Activated T-helper 2 cell treated with anti-CD3 and anti-CD28 coated beads, Interferon-gamma antibody, Interleukin-2, Interleukin-4, amounts not matched to agents 10 μg/mL and 5 μg/mL and 100 μg/mL, durations not matched to agents 14 hours and 24 hours and 36 hours (primary cell): ENCODE data around the gene PLCB1. TPM values are rescaled to one million over a fixed set of nuclear protein-coding genes. Genes with fewer than 3 reads are reported as not detected.
"Not testable (repeated sequence)": the region's sequence is repeated elsewhere in the genome, so short reads cannot be mapped to it uniquely, and the experiment has no call there.

Experiments used
- DNase-seq: peaks from one replicate; pipeline ENCODE4 v3.0.0; 2021; ENCODE audit warnings: low spot score
- H3K27ac Mint-ChIP-seq: one replicate; pipeline ENCODE4 v1.8.0; 2021; ENCODE audit warnings: mixed read lengths
- H3K27me3 Mint-ChIP-seq: one replicate; pipeline ENCODE4 v1.8.0; 2021; ENCODE audit warnings: low read depth, mixed read lengths
- H3K36me3 Mint-ChIP-seq: one replicate; pipeline ENCODE4 v1.8.0; 2021; ENCODE audit warnings: low read depth, mixed read lengths
- H3K4me1 Mint-ChIP-seq: one replicate; pipeline ENCODE4 v1.8.0; 2021; ENCODE audit warnings: low read depth, mixed read lengths
- H3K4me3 Mint-ChIP-seq: one replicate; pipeline ENCODE4 v1.8.0; 2021; ENCODE audit warnings: low read depth, mild to moderate bottlenecking, moderate library complexity, mixed read lengths
- H3K9me3 Mint-ChIP-seq: one replicate; pipeline ENCODE4 v1.8.0; 2021; ENCODE audit warnings: mixed read lengths
- intact Hi-C: fragments of 100-400 bp; cut with micrococcal nuclease; formaldehyde crosslinking; loops from one replicate; pipeline ENCODE4 v1.15.1; 2023
- total RNA-seq: library from RNA; stranded (reverse); gene quantifications from 2 replicates; pipeline ENCODE4 v1.2.3, GENCODE V29; 2022

Gene PLCB1
- total RNA-seq, 1 donor from 2014 or later, result 2.6 TPM

DNA sequence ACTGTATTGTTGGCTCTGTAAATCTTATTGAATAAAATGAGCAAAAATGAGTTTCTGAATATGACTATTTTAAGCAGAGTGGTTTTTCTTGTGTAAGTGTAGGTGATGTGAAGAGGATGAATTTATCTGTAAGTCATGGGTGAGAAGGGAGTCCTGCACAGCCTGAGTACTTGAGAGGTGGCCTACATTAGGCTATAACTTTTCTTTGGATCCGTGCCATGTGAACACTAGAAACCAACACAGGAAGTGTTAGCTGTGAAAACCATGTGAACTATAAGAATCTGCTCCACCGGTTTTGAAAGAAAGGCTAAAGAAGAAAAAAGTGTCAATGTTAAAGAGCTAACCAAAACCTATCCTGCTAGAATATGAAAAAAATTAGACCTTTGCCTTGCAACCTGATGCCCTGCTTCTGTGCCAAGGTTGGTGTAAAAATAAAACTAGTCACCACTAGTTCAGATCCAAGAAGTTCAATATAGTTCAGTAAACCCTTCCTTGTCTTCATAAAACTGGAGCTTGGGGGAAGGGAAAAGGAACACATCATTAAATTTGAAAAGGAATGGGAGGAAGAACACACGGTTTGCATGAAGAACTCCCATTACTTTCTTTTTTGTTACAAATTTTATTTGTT, 21.3 kb downstream of the PLCB1 start:
- Mint-ChIP-seq H3K27ac (no peak overlapping the region), H3K4me1 (peaks cover 24% of the 10 kb centered on the region), H3K9me3 (no peaks in the 10 kb centered on the region), H3K36me3 (no peaks in the 10 kb centered on the region), H3K27me3 (peaks cover 12% of the 10 kb centered on the region), H3K4me3 (no peak overlapping the region)
- intact Hi-C loops, result no loop called here
- no peak for DNase-seq

DNA sequence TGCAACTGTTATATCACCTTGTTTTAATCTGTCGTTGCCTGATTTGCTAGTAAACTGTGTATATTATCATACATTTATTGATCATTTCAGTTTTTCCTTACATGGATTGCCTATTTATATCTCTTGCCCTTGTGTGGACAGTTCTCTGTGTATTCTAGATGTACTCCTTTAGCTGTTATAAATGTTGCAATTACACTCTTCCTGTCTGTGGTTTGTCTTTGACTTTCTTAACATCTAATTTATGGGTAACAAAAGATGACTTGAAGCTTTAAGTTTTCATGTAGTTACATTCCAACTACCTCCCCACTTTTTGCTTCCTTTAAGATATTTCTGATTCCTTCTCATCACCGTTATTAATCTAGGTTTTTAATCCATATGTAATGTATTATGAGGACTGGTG, 22.6 kb downstream of the PLCB1 start:
- no peaks in the 10 kb centered on the region for H3K36me3 Mint-ChIP-seq
- intact Hi-C loops, result loop anchor here (5.0 kb wide), 1 partner anchor 118 kb away; no protein-coding TSS in a partner anchor
- DNase-seq, result no peak
- no peak overlapping the region for H3K27ac Mint-ChIP-seq
- H3K9me3 Mint-ChIP-seq, result no peaks in the 10 kb centered on the region
- H3K27me3 Mint-ChIP-seq, result peaks cover 8% of the 10 kb centered on the region
- H3K4me1 Mint-ChIP-seq, result peaks cover 24% of the 10 kb centered on the region
- H3K4me3 Mint-ChIP-seq, result no peak overlapping the region

DNA sequence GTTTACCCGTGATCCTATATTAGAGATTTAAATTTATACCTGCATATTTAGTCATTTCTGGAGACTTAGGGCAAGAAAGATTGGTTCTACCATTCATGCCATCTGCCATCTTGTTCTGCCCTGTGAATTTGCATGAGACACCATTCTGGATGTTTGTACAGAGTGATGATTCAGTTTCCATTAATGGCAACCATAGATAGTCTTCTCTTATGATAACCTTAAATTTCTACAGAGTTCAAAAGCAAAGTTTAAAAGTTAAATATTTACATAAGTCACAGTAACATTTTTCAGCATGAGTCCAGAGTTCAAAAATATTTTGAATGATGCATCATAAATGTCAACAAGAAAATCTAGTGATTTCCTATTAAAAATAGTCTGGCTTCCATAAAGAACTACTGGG, 23.2 kb downstream of the PLCB1 start:
- peaks cover 24% of the 10 kb centered on the region for H3K4me1 Mint-ChIP-seq
- H3K27ac Mint-ChIP-seq, result no peak overlapping the region

DNA sequence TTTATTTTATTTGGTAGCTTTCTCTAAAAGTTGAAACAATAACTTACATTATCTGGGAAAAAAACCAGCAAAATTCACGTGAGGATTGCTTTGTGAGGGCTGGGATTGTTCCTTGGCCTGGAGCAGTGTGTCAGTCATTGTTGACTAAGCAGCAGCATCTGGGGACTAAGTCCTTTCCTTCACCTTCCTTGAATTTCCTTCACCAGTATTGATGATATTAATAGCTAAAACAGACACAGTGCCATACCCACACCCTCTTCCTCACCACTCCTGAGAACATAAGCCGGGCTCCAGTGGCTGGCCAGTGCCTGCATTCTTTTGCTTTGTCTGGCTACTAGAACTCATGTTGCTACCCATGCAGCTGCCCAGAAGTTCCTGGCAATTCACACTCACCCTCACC, 23.7 kb downstream of the PLCB1 start:
- Mint-ChIP-seq H3K36me3 (peaks cover 4% of the 10 kb centered on the region), H3K4me3 (no peak overlapping the region), H3K9me3 (peaks cover 6% of the 10 kb centered on the region), H3K27ac (no peak overlapping the region), H3K4me1 (peaks cover 24% of the 10 kb centered on the region), H3K27me3 (peaks cover 7% of the 10 kb centered on the region)
- intact Hi-C loops, result loop anchor here (1.0 to 5.0 kb wide), 2 partner anchors 58 to 116 kb away; no protein-coding TSS in a partner anchor
- no peak for DNase-seq

More for the DNA sequence above, 23.2 kb downstream of the PLCB1 start:
- Mint-ChIP-seq H3K36me3 (peaks cover 4% of the 10 kb centered on the region), H3K9me3 (peaks cover 5% of the 10 kb centered on the region), H3K27me3 (peaks cover 7% of the 10 kb centered on the region), H3K4me3 (no peak overlapping the region)
- no peak for DNase-seq
- intact Hi-C loops, result loop anchor here (5.0 kb wide), 1 partner anchor 117 kb away; no protein-coding TSS in a partner anchor

DNA sequence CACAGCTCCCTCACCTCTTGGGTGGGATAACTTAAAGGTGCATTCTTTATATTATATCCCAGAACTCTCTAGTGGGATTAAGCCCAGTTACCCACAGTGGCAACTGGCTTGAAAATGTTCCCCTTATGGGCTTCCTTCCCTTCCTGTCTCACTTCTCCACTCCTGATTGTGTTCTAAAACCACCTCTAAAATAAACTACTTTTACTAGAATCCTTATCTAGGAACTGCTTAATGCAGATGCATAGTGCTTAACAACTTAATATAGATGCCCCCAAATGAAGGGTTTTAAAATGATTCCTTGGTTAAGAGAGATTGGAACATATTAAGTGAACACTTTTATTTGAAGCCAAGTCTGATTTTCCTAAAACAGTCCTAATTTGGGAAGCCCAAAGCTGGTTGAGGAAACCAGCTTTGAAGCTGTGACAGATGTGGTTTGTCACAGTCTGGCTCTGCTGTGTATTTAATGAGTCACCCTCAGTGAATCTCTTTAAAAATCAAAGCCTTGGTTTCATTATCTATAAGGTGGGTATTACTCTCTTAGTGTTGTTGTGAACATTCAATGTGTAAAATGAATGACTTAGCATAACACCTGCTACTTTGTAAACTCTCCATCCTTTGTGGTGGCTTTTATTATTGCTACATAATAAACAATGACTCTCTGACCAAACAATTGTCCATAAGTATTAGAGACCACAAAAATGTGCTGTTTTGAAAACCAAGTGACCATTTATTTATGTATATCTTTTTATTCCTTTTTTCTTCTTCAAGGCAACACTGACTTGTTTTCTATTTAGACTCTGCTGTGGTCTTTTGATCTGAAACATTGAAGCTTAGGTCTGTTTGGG, 24.4 kb downstream of the PLCB1 start:
- H3K9me3 Mint-ChIP-seq, result peaks cover 6% of the 10 kb centered on the region
- no peak overlapping the region for H3K4me3 Mint-ChIP-seq
- peaks cover 4% of the 10 kb centered on the region for H3K36me3 Mint-ChIP-seq
- intact Hi-C loops, result loop anchor here (1.0 to 5.0 kb wide), 2 partner anchors 58 to 116 kb away; no protein-coding TSS in a partner anchor
- no peak overlapping the region for H3K27ac Mint-ChIP-seq
- peaks cover 24% of the 10 kb centered on the region for H3K4me1 Mint-ChIP-seq
- DNase-seq, result no peak
- peaks cover 7% of the 10 kb centered on the region for H3K27me3 Mint-ChIP-seq

DNA sequence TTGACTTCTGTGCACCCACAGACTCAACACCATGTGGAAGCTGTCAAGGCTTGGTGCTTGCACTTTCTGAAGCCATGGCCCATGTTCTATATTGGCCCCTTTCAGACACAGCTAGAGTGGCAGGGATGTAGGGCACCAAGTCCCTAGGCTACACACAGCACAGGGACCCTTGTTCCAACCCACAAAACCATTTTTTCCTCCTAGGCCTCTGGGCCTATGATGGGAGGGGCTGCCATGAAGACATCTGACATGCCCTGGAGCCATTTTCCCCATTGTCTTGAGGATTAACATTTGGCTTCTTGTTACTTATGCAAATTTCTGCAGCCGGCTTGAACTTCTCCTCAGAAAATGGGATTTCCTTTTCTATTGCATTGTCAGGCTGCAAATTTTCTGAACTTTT, 27.2 kb downstream of the PLCB1 start:
- H3K9me3 Mint-ChIP-seq, H3K27ac Mint-ChIP-seq, H3K27me3 Mint-ChIP-seq, DNase-seq, H3K4me3 Mint-ChIP-seq, H3K36me3 Mint-ChIP-seq: not testable (repeated sequence)
- peaks cover 18% of the 10 kb centered on the region for H3K4me1 Mint-ChIP-seq
- intact Hi-C loops, result loop anchor here (5.0 kb wide), 1 partner anchor 113 kb away; no protein-coding TSS in a partner anchor

DNA sequence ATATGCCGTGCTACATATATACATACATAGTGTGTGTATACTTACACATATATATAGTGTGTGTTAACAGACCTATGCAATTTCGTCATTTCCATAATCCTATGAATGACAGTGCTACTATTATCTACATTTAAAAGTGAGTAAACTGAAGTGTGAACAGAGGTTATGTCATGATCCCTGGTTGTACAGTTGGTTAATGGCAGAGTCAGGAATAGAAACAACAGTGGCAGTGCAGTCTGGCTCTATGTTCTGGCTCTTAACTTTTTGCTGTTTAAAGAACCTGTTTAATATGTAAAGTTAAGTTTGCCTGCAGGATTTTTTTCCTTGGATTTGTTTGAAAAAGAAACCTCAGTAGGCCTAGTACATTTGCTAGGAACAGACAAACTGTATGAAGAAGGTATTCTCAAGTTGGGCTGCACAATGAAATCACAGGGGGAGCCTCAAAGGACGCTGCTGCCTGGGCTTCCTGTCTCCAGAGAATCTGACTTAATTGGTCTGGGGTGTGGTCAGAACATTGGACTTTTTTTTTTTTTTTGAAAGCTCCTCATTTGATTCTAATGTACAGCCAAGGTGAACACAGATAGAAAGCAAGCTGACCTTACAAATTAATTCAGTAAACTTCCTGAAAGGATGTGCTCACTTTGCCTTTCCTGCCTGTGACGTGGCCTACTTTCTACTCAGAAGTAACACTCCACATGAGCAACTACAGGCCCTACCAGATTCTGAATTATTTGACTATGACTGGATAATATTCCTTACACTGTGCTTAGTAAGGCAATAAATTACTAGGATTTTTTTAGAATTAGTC, 29.4 kb downstream of the PLCB1 start:
- peaks cover 8% of the 10 kb centered on the region for H3K4me1 Mint-ChIP-seq
- H3K9me3 Mint-ChIP-seq, result peaks cover 6% of the 10 kb centered on the region
- no peak for DNase-seq
- peaks cover 8% of the 10 kb centered on the region for H3K27me3 Mint-ChIP-seq
- intact Hi-C loops, result no loop called here
- no peak overlapping the region for H3K27ac Mint-ChIP-seq
- H3K36me3 Mint-ChIP-seq, result peaks cover 4% of the 10 kb centered on the region
- H3K4me3 Mint-ChIP-seq, result no peak overlapping the region

DNA sequence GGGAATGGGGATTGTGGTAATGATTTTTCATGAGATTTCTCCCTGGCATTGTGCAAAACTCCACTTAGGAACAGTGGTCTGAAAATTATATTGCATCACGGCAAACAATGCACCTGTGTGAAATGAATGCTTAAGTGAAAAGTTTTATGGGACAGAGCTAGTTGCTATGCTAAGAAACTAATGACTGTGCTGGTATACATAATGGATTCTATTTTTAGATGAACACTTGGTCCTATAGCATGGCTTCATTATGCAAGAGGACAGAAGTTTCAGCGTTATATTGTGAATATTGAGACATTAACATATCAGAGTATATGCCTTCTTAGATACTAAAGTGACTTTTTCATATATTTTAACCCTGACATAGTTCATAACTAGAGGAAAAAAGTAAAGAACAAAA, 30.5 kb downstream of the PLCB1 start:
- Mint-ChIP-seq H3K4me1 (peaks cover 3% of the 10 kb centered on the region), H3K27me3 (peaks cover 7% of the 10 kb centered on the region), H3K27ac (no peak overlapping the region), H3K9me3 (peaks cover 6% of the 10 kb centered on the region), H3K4me3 (no peak overlapping the region), H3K36me3 (peaks cover 4% of the 10 kb centered on the region)
- intact Hi-C loops, result no loop called here
- no peak for DNase-seq

DNA sequence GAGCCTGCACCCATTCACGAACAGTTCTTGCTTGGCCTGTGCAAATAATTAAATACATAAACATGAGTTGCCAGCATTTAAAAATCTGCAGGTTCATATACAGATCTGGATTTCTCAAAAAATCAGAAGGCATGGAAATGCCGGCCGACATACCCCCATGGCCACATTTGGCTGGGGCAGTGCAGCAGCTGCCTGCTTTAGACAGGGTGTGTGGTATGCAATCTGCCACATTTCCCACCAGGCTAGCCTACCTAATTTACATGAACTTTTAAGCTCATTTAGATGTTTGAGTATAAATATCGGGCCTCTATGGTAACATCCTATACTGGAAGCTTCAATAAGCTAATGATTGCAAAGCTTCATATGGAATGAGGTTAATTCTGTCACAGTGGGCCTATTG, 31.5 kb downstream of the PLCB1 start:
- H3K27me3 Mint-ChIP-seq, result peaks cover 4% of the 10 kb centered on the region
- intact Hi-C loops, result no loop called here
- H3K27ac Mint-ChIP-seq, result no peak overlapping the region
- no peak for DNase-seq
- H3K36me3 Mint-ChIP-seq, result peaks cover 4% of the 10 kb centered on the region
- peaks cover 6% of the 10 kb centered on the region for H3K9me3 Mint-ChIP-seq
- H3K4me1 Mint-ChIP-seq, result peaks cover 3% of the 10 kb centered on the region
- no peak overlapping the region for H3K4me3 Mint-ChIP-seq

DNA sequence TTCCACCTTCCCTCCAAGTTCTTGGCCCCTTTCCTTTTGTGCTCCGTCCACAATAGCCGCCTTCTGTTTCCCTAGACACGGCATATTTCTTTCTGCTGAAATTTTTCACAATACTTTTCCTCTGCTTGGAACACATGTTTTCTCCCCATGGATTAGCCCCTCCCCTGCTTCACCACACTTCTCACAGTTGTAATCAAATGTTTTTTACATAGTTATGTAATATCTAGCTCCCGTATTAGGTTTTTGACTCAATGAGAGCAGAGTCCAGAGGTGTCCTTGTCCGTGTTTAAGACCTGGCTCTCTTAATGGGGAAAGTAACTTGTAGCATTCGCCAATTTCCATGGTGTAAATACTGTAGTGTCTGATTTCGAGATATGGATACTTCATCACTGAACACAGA, 34.7 kb downstream of the PLCB1 start:
- Mint-ChIP-seq H3K9me3 (no peaks in the 10 kb centered on the region), H3K27me3 (peaks cover 4% of the 10 kb centered on the region), H3K4me3 (no peak overlapping the region), H3K27ac (no peak overlapping the region), H3K36me3 (no peaks in the 10 kb centered on the region), H3K4me1 (peaks cover under 1% of the 10 kb centered on the region)
- intact Hi-C loops, result no loop called here
- DNase-seq, result no peak

DNA sequence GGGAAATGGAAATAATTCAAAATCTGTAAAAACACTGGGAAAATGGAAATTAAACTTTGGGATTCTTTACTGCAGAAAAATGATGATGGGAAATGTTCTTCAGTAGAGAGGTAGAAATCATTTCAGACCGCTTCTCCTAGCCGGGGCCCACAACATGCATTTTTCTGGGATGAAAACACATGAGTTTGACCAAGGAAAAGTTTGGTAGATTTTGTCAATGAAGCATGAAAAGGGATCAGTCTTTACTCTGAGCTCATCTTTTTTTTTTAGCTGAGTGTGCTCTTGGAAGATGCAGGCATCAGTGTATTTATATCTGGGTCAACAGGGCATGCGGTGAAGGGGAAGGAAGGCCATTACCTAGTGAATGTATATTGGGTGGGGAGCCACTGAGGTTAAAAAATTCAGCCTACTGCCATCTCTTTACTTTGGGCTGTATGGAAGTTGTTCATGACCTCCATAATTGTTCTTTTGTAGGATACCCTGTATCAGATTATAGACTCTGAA, 36.8 kb downstream of the PLCB1 start:
- peaks cover 4% of the 10 kb centered on the region for H3K27me3 Mint-ChIP-seq
- H3K4me1 Mint-ChIP-seq, result no peaks in the 10 kb centered on the region
- H3K4me3 Mint-ChIP-seq, result no peak overlapping the region
- no peak overlapping the region for H3K27ac Mint-ChIP-seq
- H3K9me3 Mint-ChIP-seq, result no peaks in the 10 kb centered on the region
- intact Hi-C loops, result no loop called here
- no peaks in the 10 kb centered on the region for H3K36me3 Mint-ChIP-seq
- no peak for DNase-seq

DNA sequence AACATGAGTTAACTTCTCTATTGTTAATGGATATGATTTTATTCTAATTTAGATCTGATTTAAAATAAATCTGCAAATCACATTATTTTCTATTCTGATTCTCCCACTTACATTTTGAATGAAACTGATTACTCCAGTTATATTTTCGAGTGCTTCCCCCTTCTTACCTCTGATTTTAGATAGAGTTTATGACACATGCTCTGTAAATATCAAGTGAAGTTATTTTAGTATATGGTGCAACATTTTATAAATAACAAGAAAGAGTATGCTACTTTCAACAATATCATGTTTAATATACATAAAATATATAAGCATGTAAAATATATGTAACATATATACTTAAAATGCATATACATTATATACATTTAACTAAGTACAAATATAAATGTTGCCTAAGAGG, 38.9 kb downstream of the PLCB1 start:
- Mint-ChIP-seq H3K4me1 (no peaks in the 10 kb centered on the region), H3K4me3 (no peak overlapping the region), H3K9me3 (no peaks in the 10 kb centered on the region), H3K27me3 (peaks cover 1% of the 10 kb centered on the region), H3K27ac (no peak overlapping the region), H3K36me3 (no peaks in the 10 kb centered on the region)
- intact Hi-C loops, result no loop called here
- no peak for DNase-seq
